K562 (cell line): ENCODE measurements around the gene ACER1. TPM values are rescaled to one million over a fixed set of nuclear protein-coding genes. Genes with fewer than 3 reads are reported as not detected.

Experiments used
- CGGBP1 ChIP-seq: fragments of 250-450 bp; sonication (Bioruptor Pico); IDR thresholded peaks from 2 replicates; pipeline ENCODE4 v1.9.0; 2021; ENCODE audit warnings: mild to moderate bottlenecking
- IRF2 ChIP-seq: sonication (generic); formaldehyde crosslinking; IDR thresholded peaks from 2 replicates; pipeline ENCODE4 v1.8.1; 2022; ENCODE audit warnings: mild to moderate bottlenecking, missing genetic modification reagents
- MGA ChIP-seq: fragments of 450-650 bp; IDR thresholded peaks from 2 replicates; pipeline ENCODE4 v1.6.1; 2016; ENCODE audit warnings: mild to moderate bottlenecking, moderate library complexity
- MYNN ChIP-seq, 2 experiments: sonication (generic); formaldehyde crosslinking in 1 of 2; IDR thresholded peaks; 2 replicates each; pipeline versions ENCODE4 v1.5.0 to v1.6.1; 2016 to 2020; ENCODE audit warnings: antibody characterized with exemption in 1 of 2, missing genetic modification reagents in 1 of 2
- THRAP3 ChIP-seq: fragments of 450-650 bp; IDR thresholded peaks from 2 replicates; pipeline ENCODE4 v1.6.1; 2016; ENCODE audit warnings: mild to moderate bottlenecking, inconsistent platforms, borderline replicate concordance
- USF1 ChIP-seq: sonication (generic); formaldehyde crosslinking; IDR thresholded peaks from 2 replicates; pipeline ENCODE4 v1.9.0; 2022; ENCODE audit warnings: mild to moderate bottlenecking, missing genetic modification reagents
- ZNF165 ChIP-seq: fragments of 250-450 bp; sonication (Bioruptor Pico); IDR thresholded peaks from 2 replicates; pipeline ENCODE4 v1.4.0; 2020; ENCODE audit warnings: borderline replicate concordance
- polyA plus RNA-seq, 8 experiments: library from polyadenylated mRNA; depleted of rRNA in 4 of 8; stranded (reverse) in 5 of 8; unstranded in 3 of 8; fragments of >200 nt; fragmentation: Nextera tagmentation in 2 of 8; fragmentation: Illumina TruSeq in 1 of 8; extraction: Ambion mirVana in 2 of 8; extraction: Trizol in 1 of 8; gene quantifications; 2 replicates each; pipeline versions ENCODE4 v1.2.1 to v1.2.3, GENCODE V29; 2011 to 2014; ENCODE audit warnings: inconsistent platforms in 1 of 8, missing spikeins in 1 of 8
- total RNA-seq, 7 experiments: library from RNA; depleted of rRNA in 6 of 7; stranded (reverse); fragments of >200 nt in 6 of 7; fragmentation: Illumina TruSeq in 2 of 7; extraction: Trizol in 2 of 7; gene quantifications; 2 replicates each; pipeline versions ENCODE4 v1.2.1 to v1.2.3, GENCODE V29; 2011 to 2021; ENCODE audit warnings: low replicate concordance in 1 of 7
- TF ChIP-seq, protein P1 (sequence below): sonication (generic); formaldehyde crosslinking; IDR thresholded peaks from 2 replicates; pipeline ENCODE4 v1.4.0; 2020; ENCODE audit warnings: mild to moderate bottlenecking, missing genetic modification reagents
- TF ChIP-seq, protein P2 (sequence below), 2 experiments: fragments of 150-350 bp in 1 of 2; IDR thresholded peaks; 2 replicates each; pipeline ENCODE4 v1.6.1; 2012 to 2016; ENCODE audit warnings: low read depth in 2 of 2, low read length in 2 of 2, mild to moderate bottlenecking in 1 of 2, moderate library complexity in 1 of 2

ACER1 gene
- total and polyA plus RNA-seq, 9 of the 15 experiments (the other 6 are each of a cell fraction or from before 2014, with no cell fraction given): not detected

- TF ChIP-seq, protein P1, sequence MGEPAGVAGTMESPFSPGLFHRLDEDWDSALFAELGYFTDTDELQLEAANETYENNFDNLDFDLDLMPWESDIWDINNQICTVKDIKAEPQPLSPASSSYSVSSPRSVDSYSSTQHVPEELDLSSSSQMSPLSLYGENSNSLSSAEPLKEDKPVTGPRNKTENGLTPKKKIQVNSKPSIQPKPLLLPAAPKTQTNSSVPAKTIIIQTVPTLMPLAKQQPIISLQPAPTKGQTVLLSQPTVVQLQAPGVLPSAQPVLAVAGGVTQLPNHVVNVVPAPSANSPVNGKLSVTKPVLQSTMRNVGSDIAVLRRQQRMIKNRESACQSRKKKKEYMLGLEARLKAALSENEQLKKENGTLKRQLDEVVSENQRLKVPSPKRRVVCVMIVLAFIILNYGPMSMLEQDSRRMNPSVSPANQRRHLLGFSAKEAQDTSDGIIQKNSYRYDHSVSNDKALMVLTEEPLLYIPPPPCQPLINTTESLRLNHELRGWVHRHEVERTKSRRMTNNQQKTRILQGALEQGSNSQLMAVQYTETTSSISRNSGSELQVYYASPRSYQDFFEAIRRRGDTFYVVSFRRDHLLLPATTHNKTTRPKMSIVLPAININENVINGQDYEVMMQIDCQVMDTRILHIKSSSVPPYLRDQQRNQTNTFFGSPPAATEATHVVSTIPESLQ (CRISPR knock-in tag): no peak
- TF ChIP-seq MYNN (IDR thresholded peaks at IDR 0.05) (no peak), MYNN (CRISPR knock-in tag; IDR thresholded peaks at IDR 0.05) (no peak), MGA (peak; percentile 26; the same call in 1 of the 2 replicates), ZNF165 (CRISPR knock-in tag) (no peak), THRAP3 (no peak), CGGBP1 (no peak), IRF2 (CRISPR knock-in tag) (no peak), USF1 (CRISPR knock-in tag) (peak; percentile 82)
- TF ChIP-seq, protein P2, sequence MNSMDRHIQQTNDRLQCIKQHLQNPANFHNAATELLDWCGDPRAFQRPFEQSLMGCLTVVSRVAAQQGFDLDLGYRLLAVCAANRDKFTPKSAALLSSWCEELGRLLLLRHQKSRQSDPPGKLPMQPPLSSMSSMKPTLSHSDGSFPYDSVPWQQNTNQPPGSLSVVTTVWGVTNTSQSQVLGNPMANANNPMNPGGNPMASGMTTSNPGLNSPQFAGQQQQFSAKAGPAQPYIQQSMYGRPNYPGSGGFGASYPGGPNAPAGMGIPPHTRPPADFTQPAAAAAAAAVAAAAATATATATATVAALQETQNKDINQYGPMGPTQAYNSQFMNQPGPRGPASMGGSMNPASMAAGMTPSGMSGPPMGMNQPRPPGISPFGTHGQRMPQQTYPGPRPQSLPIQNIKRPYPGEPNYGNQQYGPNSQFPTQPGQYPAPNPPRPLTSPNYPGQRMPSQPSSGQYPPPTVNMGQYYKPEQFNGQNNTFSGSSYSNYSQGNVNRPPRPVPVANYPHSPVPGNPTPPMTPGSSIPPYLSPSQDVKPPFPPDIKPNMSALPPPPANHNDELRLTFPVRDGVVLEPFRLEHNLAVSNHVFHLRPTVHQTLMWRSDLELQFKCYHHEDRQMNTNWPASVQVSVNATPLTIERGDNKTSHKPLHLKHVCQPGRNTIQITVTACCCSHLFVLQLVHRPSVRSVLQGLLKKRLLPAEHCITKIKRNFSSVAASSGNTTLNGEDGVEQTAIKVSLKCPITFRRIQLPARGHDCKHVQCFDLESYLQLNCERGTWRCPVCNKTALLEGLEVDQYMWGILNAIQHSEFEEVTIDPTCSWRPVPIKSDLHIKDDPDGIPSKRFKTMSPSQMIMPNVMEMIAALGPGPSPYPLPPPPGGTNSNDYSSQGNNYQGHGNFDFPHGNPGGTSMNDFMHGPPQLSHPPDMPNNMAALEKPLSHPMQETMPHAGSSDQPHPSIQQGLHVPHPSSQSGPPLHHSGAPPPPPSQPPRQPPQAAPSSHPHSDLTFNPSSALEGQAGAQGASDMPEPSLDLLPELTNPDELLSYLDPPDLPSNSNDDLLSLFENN (IDR thresholded peaks at IDR 0.05; ENCODE audit: low read depth in 2 of 2, low read length in 2 of 2): no peak
Observed at GRCh38 chr19:6343462-6343861, 10.1 kb upstream of the ACER1 start (continued).
